ENCODE measurements around the gene UGT1A10.
"Not testable (repeated sequence)": the region's sequence is repeated elsewhere in the genome, so short reads cannot be mapped to it uniquely, and the experiment has no call there.

The UGT1A10 gene

DNA sequence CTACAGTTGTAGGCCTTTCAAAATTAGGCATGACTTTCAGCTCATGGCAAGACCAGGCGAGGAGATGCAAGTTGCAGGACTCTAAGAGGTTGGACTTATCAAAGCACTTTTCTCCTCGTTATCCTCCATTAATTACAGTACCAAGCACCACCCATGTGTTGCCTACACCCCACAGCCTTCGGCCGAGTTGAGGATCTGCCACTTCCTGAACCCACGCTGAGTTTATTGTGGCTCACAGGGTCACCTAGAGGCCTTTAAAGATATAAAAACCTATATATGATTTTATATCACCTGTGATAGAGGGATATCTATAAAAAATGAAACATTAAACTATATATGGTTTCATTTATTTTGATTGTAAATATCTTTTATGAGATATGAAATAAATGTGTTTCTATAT, 2.6 kb downstream of the UGT1A10 start:
- no peak for TF ChIP-seq SPI1 (IDR thresholded peaks at IDR 0.05; ENCODE audit: borderline replicate concordance, low read depth)
- no peak for TF ChIP-seq GABPA (IDR thresholded peaks at IDR 0.05; ENCODE audit: low read depth)
- TF ChIP-seq, protein P1, sequence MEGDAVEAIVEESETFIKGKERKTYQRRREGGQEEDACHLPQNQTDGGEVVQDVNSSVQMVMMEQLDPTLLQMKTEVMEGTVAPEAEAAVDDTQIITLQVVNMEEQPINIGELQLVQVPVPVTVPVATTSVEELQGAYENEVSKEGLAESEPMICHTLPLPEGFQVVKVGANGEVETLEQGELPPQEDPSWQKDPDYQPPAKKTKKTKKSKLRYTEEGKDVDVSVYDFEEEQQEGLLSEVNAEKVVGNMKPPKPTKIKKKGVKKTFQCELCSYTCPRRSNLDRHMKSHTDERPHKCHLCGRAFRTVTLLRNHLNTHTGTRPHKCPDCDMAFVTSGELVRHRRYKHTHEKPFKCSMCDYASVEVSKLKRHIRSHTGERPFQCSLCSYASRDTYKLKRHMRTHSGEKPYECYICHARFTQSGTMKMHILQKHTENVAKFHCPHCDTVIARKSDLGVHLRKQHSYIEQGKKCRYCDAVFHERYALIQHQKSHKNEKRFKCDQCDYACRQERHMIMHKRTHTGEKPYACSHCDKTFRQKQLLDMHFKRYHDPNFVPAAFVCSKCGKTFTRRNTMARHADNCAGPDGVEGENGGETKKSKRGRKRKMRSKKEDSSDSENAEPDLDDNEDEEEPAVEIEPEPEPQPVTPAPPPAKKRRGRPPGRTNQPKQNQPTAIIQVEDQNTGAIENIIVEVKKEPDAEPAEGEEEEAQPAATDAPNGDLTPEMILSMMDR (IDR thresholded peaks at IDR 0.05; ENCODE audit: insufficient read depth, low read length), result no peak
- TF ChIP-seq, protein P2, sequence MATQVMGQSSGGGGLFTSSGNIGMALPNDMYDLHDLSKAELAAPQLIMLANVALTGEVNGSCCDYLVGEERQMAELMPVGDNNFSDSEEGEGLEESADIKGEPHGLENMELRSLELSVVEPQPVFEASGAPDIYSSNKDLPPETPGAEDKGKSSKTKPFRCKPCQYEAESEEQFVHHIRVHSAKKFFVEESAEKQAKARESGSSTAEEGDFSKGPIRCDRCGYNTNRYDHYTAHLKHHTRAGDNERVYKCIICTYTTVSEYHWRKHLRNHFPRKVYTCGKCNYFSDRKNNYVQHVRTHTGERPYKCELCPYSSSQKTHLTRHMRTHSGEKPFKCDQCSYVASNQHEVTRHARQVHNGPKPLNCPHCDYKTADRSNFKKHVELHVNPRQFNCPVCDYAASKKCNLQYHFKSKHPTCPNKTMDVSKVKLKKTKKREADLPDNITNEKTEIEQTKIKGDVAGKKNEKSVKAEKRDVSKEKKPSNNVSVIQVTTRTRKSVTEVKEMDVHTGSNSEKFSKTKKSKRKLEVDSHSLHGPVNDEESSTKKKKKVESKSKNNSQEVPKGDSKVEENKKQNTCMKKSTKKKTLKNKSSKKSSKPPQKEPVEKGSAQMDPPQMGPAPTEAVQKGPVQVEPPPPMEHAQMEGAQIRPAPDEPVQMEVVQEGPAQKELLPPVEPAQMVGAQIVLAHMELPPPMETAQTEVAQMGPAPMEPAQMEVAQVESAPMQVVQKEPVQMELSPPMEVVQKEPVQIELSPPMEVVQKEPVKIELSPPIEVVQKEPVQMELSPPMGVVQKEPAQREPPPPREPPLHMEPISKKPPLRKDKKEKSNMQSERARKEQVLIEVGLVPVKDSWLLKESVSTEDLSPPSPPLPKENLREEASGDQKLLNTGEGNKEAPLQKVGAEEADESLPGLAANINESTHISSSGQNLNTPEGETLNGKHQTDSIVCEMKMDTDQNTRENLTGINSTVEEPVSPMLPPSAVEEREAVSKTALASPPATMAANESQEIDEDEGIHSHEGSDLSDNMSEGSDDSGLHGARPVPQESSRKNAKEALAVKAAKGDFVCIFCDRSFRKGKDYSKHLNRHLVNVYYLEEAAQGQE (IDR thresholded peaks at IDR 0.05; ENCODE audit: insufficient replicate concordance, low read depth), result no peak
- TF ChIP-seq POLR2AphosphoS5 (IDR thresholded peaks at IDR 0.05; ENCODE audit: low read depth), result no peak
- no peak overlapping the region for H3K27ac ChIP-seq (replicated peaks)
- H3K27me3 ChIP-seq (ENCODE audit: insufficient read depth, poor library complexity, severe bottlenecking), result no peaks in the 10 kb centered on the region
- no peak for DNase-seq (ENCODE audit: low read depth in 1 of 2, low spot score in 1 of 2)
- H3K4me3 ChIP-seq (replicated peaks; ENCODE audit: insufficient read depth, low read length), result no peak overlapping the region

DNA sequence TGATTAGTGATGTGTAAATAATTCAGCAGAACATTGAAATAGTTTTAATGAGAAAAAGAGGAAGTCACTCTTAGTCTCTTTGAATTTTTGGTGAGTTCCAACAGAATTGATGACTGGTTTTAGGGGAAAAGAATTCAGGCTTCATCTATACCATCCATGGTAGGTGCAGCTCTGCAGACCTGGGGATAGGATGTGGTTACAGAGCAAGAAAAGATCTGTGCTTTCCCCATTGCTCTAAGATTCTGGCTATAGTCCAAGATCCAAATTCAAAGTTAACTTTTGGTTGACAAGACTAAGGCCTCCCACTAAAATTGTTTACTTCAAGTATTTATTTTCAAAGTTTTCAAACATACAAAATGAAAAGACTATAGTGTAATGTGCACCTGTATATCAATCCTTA, 3.6 kb downstream of the UGT1A10 start:
- DNase-seq (ENCODE audit: low read depth in 1 of 2, low spot score in 1 of 2), result no peak
- H3K27me3 ChIP-seq (ENCODE audit: insufficient read depth, poor library complexity, severe bottlenecking), result no peaks in the 10 kb centered on the region
- no peak overlapping the region for H3K4me3 ChIP-seq (replicated peaks; ENCODE audit: insufficient read depth, low read length)
- H3K27ac ChIP-seq (replicated peaks), result no peak overlapping the region
- TF ChIP-seq, protein P1 (IDR thresholded peaks at IDR 0.05; ENCODE audit: insufficient read depth, low read length), result no peak
- peak; percentile 76 for TF ChIP-seq SPI1 (IDR thresholded peaks at IDR 0.05; ENCODE audit: borderline replicate concordance, low read depth)

DNA sequence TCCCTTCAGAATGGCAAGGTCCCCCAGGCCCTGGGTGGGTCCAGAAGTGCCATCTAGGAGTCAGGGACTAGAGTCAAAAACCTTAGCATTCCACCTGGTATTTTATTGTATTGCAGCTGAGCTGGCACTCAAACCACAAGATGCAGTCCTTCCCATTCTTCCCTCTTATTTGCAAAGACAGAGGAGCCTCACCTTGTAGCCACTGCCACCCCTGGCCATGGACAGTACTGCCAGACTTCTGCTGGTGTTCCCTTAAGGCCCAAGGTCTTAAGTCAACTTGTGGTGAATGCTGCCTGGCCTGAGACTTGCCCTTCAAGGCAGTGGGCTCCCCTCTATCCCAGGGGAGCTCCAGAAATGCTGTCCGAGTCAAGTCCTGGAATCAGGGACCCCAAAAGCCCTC, 6.9 kb downstream of the UGT1A10 start:
- no peaks in the 10 kb centered on the region for H3K27me3 ChIP-seq (ENCODE audit: insufficient read depth, poor library complexity, severe bottlenecking)
- no peak overlapping the region for H3K27ac ChIP-seq (replicated peaks)
- DNase-seq (ENCODE audit: low read depth in 1 of 2, low spot score in 1 of 2), result peak in 1 of 2 experiments; percentile 36
- no peak overlapping the region for H3K4me3 ChIP-seq (replicated peaks; ENCODE audit: insufficient read depth, low read length)
- TF ChIP-seq, protein P1 (IDR thresholded peaks at IDR 0.05; ENCODE audit: insufficient read depth, low read length), result no peak
- TF ChIP-seq SPI1 (IDR thresholded peaks at IDR 0.05; ENCODE audit: borderline replicate concordance, low read depth), result no peak
- TF ChIP-seq POLR2AphosphoS5 (IDR thresholded peaks at IDR 0.05; ENCODE audit: low read depth), result no peak
- TF ChIP-seq GABPA (IDR thresholded peaks at IDR 0.05; ENCODE audit: low read depth), result no peak
- TF ChIP-seq, protein P2 (IDR thresholded peaks at IDR 0.05; ENCODE audit: insufficient replicate concordance, low read depth), result no peak

DNA sequence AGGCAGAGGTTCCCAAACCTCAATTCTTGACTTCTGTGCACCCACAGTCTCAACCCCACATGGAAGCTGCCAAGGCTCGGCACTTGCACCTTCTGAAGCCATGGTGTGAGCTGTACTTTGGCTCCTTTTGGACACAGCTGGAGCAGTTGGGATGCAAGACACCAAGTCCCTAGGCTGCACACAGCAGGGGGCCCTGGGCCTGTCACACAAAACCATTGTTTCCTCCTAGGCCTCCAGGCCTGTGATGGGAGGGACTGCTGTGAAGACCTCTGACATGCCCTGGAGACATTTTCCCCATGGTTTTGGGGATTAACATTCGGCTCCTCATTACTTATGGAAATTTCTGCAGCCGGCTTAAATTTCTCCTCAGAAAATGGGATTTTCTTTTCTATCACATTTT, 9.8 kb downstream of the UGT1A10 start:
- not testable (repeated sequence) for H3K27ac ChIP-seq (replicated peaks); DNase-seq (ENCODE audit: low read depth in 1 of 2, low spot score in 1 of 2); H3K4me3 ChIP-seq (replicated peaks; ENCODE audit: insufficient read depth, low read length); H3K27me3 ChIP-seq (ENCODE audit: insufficient read depth, poor library complexity, severe bottlenecking)

All from HL-60 (cell line).